Anterior cingulate cortex (tissue), 58 donors: Measurements from ENCODE around the gene CRELD2.

Experiments used
- DNase-seq, 58 donors: peaks; one replicate each; lab custom pipeline; 2025; lab: John Stamatoyannopoulos, UW

Gene CRELD2

GRCh38 chr22:49887064-49887451 is 31.4 kb upstream of the CRELD2 start:
- DNase-seq: peak in 1 of 58 donors; percentile 1

- no peak for DNase-seq
Observed at GRCh38 chr22:49887702-49888101, 30.7 kb upstream of the CRELD2 start.

GRCh38 chr22:49889071-49889470 is 29.4 kb upstream of the CRELD2 start:
- DNase-seq: peak in 27 of 58 donors; percentile 3 to 68 (median 29)

GRCh38 chr22:49892226-49892899 is 26.1 kb upstream of the CRELD2 start:
- DNase-seq: peak in 9 of 58 donors; percentile 7 to 51 (median 25)

GRCh38 chr22:49893025-49893424 is 25.4 kb upstream of the CRELD2 start:
- no peak for DNase-seq

- no peak for DNase-seq
Observed at GRCh38 chr22:49894322-49895054, 23.9 kb upstream of the CRELD2 start.

- DNase-seq: no peak
Observed at GRCh38 chr22:49896201-49896600, 22.2 kb upstream of the CRELD2 start.

GRCh38 chr22:49897015-49897684 is 21.3 kb upstream of the CRELD2 start:
- DNase-seq: no peak

GRCh38 chr22:49899530-49899929 is 18.9 kb upstream of the CRELD2 start:
- DNase-seq: no peak

- DNase-seq: no peak
Observed at GRCh38 chr22:49900441-49901230, 17.8 kb upstream of the CRELD2 start.

- no peak for DNase-seq
Observed at GRCh38 chr22:49901457-49901856, 17.0 kb upstream of the CRELD2 start.

- no peak for DNase-seq
Observed at GRCh38 chr22:49903322-49904039, 15.0 kb upstream of the CRELD2 start.

GRCh38 chr22:49904040-49904369 is 14.4 kb upstream of the CRELD2 start:
- no peak for DNase-seq

GRCh38 chr22:49905465-49905864 is 13.0 kb upstream of the CRELD2 start:
- no peak for DNase-seq

- DNase-seq: no peak
Observed at GRCh38 chr22:49906071-49906798, 12.2 kb upstream of the CRELD2 start.

GRCh38 chr22:49906799-49907290 is 11.6 kb upstream of the CRELD2 start:
- no peak for DNase-seq

- no peak for DNase-seq
Observed at GRCh38 chr22:49907807-49908206, 10.6 kb upstream of the CRELD2 start.

GRCh38 chr22:49909476-49910205 is 8.8 kb upstream of the CRELD2 start:
- no peak for DNase-seq
